GM12878 (cell line): ENCODE measurements around the gene LRRC55. TPM values are rescaled to one million over a fixed set of nuclear protein-coding genes. Genes with fewer than 3 reads are reported as not detected.

ENCODE experiments used
- ATAC-seq: fragments of 200-7000 bp; cut with Tn5 transposase; 3 replicates; pipeline ENCODE4 v1.9.1; 2020; ENCODE audit warnings: mild to moderate bottlenecking, moderate library complexity
- BruUV-seq: library from RNA; stranded (reverse); fragments of 400-500 nt; replicated peaks from 2 replicates; lab custom pipeline; 2021; lab: Mats Ljungman, UMichigan
- CTCF ChIA-PET: fragments of 300-600 bp; sonication (Branson Sonifier 250); formaldehyde crosslinking; extraction: SDS; loops from one replicate; lab custom pipeline; 2021; ENCODE audit warnings: inconsistent platforms; lab: Yijun Ruan, JAX
- POLR2A ChIA-PET: fragments of 350-600 bp; formaldehyde crosslinking; extraction: SDS; loops from one replicate; lab custom pipeline; 2021; ENCODE audit warnings: inconsistent platforms; lab: Charles Lee
- RAD21 ChIA-PET: fragments of 300-600 bp; sonication (Branson Sonifier 250); formaldehyde crosslinking; loops from one replicate; lab custom pipeline; 2023; ENCODE audit warnings: antibody characterized with exemption; ENCODE audit not compliant: unreplicated experiment; lab: Charles Lee
- SMC1A ChIA-PET: fragments of 300-600 bp; sonication (Branson Sonifier 250); formaldehyde crosslinking; loops from one replicate; lab custom pipeline; 2023; ENCODE audit not compliant: unreplicated experiment, uncharacterized antibody; lab: Charles Lee
- DNase-seq: peaks from one replicate; pipeline ENCODE4 v3.0.0-alpha.2; 2011; ENCODE audit warnings: low read depth, low spot score
- FAIRE-seq: peaks from 3 replicates; lab custom pipeline; 2011; peaks lifted over from hg19 to GRCh38; lab: Jason Lieb, UNC
- H2AFZ ChIP-seq: 2 replicates; pipeline ENCODE4 v1.6.0; 2011; ENCODE audit warnings: low read depth, low read length, control low read depth; ENCODE audit not compliant: control insufficient read depth
- H3K27ac ChIP-seq: 2 replicates; pipeline ENCODE4 v1.5.1; 2011; ENCODE audit warnings: control low read depth; ENCODE audit not compliant: control insufficient read depth, insufficient read depth
- H3K27me3 ChIP-seq, 2 experiments: replicated peaks in 1 of 2; 2 replicates each; pipeline versions ENCODE4 v1.6.0 to v1.6.1; 2011; ENCODE audit warnings: low read length in 1 of 2; ENCODE audit not compliant: control insufficient read depth in 2 of 2, insufficient read depth in 2 of 2
- H3K36me3 ChIP-seq, 2 experiments: 2 replicates each; pipeline ENCODE4 v1.5.1; 2011; ENCODE audit warnings: low read length in 1 of 2; ENCODE audit not compliant: control insufficient read depth in 2 of 2, insufficient read depth in 2 of 2
- H3K4me1 ChIP-seq: 2 replicates; pipeline ENCODE4 v1.6.1; 2011; ENCODE audit warnings: mild to moderate bottlenecking, low read length, moderate library complexity, mixed read lengths; ENCODE audit not compliant: control insufficient read depth, insufficient read depth
- H3K4me2 ChIP-seq: 2 replicates; pipeline ENCODE4 v1.6.0; 2011; ENCODE audit warnings: control low read depth; ENCODE audit not compliant: control insufficient read depth, insufficient read depth
- H3K4me3 ChIP-seq: fragments of 200-600 bp; sonication (generic); 2 replicates; pipeline ENCODE4 v1.5.1; 2016
- H3K79me2 ChIP-seq: 2 replicates; pipeline ENCODE4 v1.6.0; 2011; ENCODE audit warnings: low read length; ENCODE audit not compliant: control insufficient read depth, insufficient read depth
- H3K9ac ChIP-seq: 2 replicates; pipeline ENCODE4 v1.8.0; 2011; ENCODE audit warnings: low read length, control low read depth, mixed read lengths; ENCODE audit not compliant: control insufficient read depth, insufficient read depth
- H3K9me3 ChIP-seq: replicated peaks from 3 replicates; pipeline ENCODE4 v1.5.1; 2011; ENCODE audit warnings: mild to moderate bottlenecking, low read length; ENCODE audit not compliant: control insufficient read depth, insufficient read depth
- H4K20me1 ChIP-seq: 2 replicates; pipeline ENCODE4 v1.6.0; 2011; ENCODE audit not compliant: control insufficient read depth, insufficient read depth
- CBX3 ChIP-seq: fragments of 200-600 bp; sonication (generic); IDR thresholded peaks from 2 replicates; pipeline ENCODE4 v1.6.1; 2016; ENCODE audit warnings: low read depth, borderline replicate concordance
- MEF2A ChIP-seq: IDR thresholded peaks from 2 replicates; pipeline ENCODE4 v1.6.1; 2011; ENCODE audit warnings: low read depth, mild to moderate bottlenecking, low read length, moderate library complexity; ENCODE audit not compliant: insufficient read depth
- NR2C2 ChIP-seq: IDR thresholded peaks from 2 replicates; pipeline ENCODE4 v1.6.1; 2011; ENCODE audit warnings: borderline replicate concordance, low read depth; ENCODE audit not compliant: control insufficient read depth, insufficient read length
- PML ChIP-seq: IDR thresholded peaks from 2 replicates; pipeline ENCODE4 v1.6.1; 2012; ENCODE audit warnings: low read length, inconsistent platforms
- RB1 ChIP-seq: fragments of 450-650 bp; formaldehyde crosslinking; IDR thresholded peaks from 2 replicates; pipeline ENCODE4 v1.6.1; 2017; ENCODE audit warnings: mild to moderate bottlenecking, borderline replicate concordance
- SMARCA5 ChIP-seq: fragments of 450-650 bp; IDR thresholded peaks from 2 replicates; pipeline ENCODE4 v1.6.1; 2017; ENCODE audit warnings: mild to moderate bottlenecking
- SPI1 ChIP-seq: IDR thresholded peaks from 2 replicates; pipeline ENCODE4 v1.6.1; 2011; ENCODE audit warnings: low read depth, mild to moderate bottlenecking, low read length, moderate library complexity, borderline replicate concordance; ENCODE audit not compliant: insufficient read depth
- WGBS: methylation state at CpG from one replicate; pipeline ENCODE4 v1.1.6; 2016; ENCODE audit warnings: low lambda C conversion rate; ENCODE audit not compliant: insufficient replicate concordance, insufficient coverage; ENCODE audit errors: missing lambda C conversion rate; 5-methylcytosine and 5-hydroxymethylcytosine counted together
- in situ Hi-C: fragments of 300-500 bp; cut with MboI; formaldehyde crosslinking; loops from 9 replicates; pipeline ENCODE4 v1.14.3; 2018; ENCODE audit warnings: mixed read lengths
- intact Hi-C: fragments of 100-400 bp; cut with micrococcal nuclease; formaldehyde crosslinking; loops from one replicate; pipeline ENCODE4 v1.14.2; 2022; ENCODE audit not compliant: unreplicated experiment
- polyA plus RNA-seq, 11 experiments: library from polyadenylated mRNA; depleted of rRNA in 4 of 11; unstranded in 6 of 11; stranded (reverse) in 5 of 11; fragments of >200 nt; fragmentation: Nextera tagmentation in 4 of 11; fragmentation: Illumina TruSeq in 1 of 11; extraction: Ambion mirVana in 4 of 11; extraction: Trizol in 1 of 11; gene quantifications; 1 replicate in 1 of 11; 2 replicates in 10 of 11; pipeline versions ENCODE4 v1.2.1 to v1.2.3, GENCODE V29; 2011 to 2016; ENCODE audit warnings: inconsistent platforms in 2 of 11, missing spikeins in 2 of 11, low read depth in 1 of 11
- total RNA-seq, 4 experiments: library from RNA; depleted of rRNA in 3 of 4; stranded (reverse); fragments of >200 nt in 3 of 4; fragmentation: Illumina TruSeq in 1 of 4; extraction: Trizol in 1 of 4; gene quantifications; 2 replicates each; pipeline versions ENCODE4 v1.2.1 to v1.2.3, GENCODE V29; 2013 to 2021
- TF ChIP-seq, protein P1 (sequence below): fragments of 450-650 bp; IDR thresholded peaks from 2 replicates; pipeline ENCODE4 v1.6.1; 2018; ENCODE audit warnings: mild to moderate bottlenecking, low read depth, moderate library complexity; ENCODE audit not compliant: partially characterized antibody
- TF ChIP-seq, protein P2 (sequence below): IDR thresholded peaks from 2 replicates; pipeline ENCODE4 v1.6.1; 2012; ENCODE audit warnings: improper control_type of control experiment, low read depth, low read length; ENCODE audit not compliant: insufficient replicate concordance
- TF ChIP-seq, protein P3 (sequence below): IDR thresholded peaks from 2 replicates; pipeline ENCODE4 v1.6.1; 2012; ENCODE audit warnings: low read depth, low read length, improper control_type of control experiment

Gene LRRC55
- total and polyA plus RNA-seq, 10 of the 15 experiments (the other 5 are each of a cell fraction or from before 2014, with no cell fraction given), result 0.01 to 0.04 TPM; not detected in 8

DNA sequence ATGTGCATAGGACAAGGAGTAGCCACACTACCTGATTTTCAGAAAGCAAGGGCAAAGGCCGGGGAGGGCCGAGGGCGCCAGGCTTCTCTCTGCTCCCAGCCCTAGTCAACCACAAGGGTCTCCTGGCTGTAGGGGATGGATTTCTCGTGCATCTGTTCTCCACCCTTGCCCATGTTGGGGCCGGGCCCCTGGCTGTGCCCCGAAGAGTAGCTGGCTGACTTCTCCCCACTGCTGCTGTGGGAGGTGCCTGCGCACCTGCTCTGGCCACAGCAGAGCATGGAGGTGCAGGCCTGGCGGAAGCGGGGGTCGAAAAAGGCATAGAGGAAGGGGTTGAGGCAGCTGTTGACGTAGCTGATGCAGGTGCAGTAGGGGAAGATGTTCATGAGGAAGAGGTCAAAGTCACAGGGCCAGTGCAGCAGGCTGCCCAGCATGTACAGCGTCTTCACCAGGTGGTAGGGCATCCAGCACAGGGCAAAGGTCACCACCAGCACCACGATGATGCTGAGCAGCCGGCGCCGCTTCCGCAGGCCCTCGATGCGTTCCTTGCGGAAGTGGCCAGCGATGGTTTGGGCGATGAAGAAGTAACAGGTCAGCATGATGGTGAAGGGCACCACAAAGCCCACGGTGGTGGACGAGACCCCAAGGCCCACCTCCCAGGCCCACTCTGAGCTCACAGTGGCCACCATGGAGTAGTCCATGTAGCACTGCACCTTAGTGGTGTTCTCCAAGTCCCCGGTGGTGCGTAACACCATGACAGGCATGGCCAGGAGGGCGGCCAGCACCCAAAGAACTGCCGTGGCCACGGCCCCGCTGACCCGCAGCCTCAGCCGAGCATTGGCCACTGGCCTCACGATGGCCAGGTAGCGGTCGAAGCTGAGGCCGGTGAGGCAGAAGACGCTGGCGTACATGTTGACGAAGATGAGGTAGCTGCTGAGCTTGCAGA, 54.3 kb downstream of the LRRC55 start (continued):
- TF ChIP-seq, protein P1, sequence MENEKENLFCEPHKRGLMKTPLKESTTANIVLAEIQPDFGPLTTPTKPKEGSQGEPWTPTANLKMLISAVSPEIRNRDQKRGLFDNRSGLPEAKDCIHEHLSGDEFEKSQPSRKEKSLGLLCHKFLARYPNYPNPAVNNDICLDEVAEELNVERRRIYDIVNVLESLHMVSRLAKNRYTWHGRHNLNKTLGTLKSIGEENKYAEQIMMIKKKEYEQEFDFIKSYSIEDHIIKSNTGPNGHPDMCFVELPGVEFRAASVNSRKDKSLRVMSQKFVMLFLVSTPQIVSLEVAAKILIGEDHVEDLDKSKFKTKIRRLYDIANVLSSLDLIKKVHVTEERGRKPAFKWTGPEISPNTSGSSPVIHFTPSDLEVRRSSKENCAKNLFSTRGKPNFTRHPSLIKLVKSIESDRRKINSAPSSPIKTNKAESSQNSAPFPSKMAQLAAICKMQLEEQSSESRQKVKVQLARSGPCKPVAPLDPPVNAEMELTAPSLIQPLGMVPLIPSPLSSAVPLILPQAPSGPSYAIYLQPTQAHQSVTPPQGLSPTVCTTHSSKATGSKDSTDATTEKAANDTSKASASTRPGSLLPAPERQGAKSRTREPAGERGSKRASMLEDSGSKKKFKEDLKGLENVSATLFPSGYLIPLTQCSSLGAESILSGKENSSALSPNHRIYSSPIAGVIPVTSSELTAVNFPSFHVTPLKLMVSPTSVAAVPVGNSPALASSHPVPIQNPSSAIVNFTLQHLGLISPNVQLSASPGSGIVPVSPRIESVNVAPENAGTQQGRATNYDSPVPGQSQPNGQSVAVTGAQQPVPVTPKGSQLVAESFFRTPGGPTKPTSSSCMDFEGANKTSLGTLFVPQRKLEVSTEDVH, result no peak
- TF ChIP-seq RB1, result no peak

DNA sequence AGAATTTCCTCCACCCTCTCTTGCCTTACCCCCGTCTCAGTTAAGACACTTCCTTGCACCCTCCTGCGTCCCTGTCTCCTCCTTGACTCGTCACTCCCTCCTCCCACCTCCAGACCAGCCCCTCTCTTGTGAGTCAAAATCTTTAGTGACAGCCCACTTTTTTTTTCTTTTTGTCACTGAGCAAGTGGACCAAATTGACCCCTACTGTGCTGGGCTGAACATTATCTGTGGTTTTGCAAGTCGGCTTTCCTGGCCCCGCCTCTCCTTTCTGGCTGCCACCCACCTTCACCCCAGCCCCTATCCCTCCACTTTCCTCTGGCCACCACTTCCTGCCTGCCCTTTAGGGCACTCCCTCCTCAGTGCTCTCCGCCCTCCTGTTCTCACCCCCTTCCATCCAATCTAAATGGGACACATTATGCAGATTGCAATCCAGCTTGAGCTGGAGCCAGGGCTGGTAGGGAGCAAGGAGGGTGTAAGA, 55.5 kb downstream of the LRRC55 start, which contains the start of gene APLNR:
Gene APLNR (minus strand): TSS at position 47 of the 478 bp plus-strand sequence. CDS start 246 bp downstream, outside the sequence.
- SMC1A ChIA-PET, result no interaction called here
- TF ChIP-seq CBX3 (no peak), SMARCA5 (no peak), NR2C2 (no peak), PML (no peak), MEF2A (no peak), SPI1 (no peak)
- TF ChIP-seq, protein P2, sequence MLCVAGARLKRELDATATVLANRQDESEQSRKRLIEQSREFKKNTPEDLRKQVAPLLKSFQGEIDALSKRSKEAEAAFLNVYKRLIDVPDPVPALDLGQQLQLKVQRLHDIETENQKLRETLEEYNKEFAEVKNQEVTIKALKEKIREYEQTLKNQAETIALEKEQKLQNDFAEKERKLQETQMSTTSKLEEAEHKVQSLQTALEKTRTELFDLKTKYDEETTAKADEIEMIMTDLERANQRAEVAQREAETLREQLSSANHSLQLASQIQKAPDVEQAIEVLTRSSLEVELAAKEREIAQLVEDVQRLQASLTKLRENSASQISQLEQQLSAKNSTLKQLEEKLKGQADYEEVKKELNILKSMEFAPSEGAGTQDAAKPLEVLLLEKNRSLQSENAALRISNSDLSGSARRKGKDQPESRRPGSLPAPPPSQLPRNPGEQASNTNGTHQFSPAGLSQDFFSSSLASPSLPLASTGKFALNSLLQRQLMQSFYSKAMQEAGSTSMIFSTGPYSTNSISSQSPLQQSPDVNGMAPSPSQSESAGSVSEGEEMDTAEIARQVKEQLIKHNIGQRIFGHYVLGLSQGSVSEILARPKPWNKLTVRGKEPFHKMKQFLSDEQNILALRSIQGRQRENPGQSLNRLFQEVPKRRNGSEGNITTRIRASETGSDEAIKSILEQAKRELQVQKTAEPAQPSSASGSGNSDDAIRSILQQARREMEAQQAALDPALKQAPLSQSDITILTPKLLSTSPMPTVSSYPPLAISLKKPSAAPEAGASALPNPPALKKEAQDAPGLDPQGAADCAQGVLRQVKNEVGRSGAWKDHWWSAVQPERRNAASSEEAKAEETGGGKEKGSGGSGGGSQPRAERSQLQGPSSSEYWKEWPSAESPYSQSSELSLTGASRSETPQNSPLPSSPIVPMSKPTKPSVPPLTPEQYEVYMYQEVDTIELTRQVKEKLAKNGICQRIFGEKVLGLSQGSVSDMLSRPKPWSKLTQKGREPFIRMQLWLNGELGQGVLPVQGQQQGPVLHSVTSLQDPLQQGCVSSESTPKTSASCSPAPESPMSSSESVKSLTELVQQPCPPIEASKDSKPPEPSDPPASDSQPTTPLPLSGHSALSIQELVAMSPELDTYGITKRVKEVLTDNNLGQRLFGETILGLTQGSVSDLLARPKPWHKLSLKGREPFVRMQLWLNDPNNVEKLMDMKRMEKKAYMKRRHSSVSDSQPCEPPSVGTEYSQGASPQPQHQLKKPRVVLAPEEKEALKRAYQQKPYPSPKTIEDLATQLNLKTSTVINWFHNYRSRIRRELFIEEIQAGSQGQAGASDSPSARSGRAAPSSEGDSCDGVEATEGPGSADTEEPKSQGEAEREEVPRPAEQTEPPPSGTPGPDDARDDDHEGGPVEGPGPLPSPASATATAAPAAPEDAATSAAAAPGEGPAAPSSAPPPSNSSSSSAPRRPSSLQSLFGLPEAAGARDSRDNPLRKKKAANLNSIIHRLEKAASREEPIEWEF, result no peak
- TF ChIP-seq, protein P3, sequence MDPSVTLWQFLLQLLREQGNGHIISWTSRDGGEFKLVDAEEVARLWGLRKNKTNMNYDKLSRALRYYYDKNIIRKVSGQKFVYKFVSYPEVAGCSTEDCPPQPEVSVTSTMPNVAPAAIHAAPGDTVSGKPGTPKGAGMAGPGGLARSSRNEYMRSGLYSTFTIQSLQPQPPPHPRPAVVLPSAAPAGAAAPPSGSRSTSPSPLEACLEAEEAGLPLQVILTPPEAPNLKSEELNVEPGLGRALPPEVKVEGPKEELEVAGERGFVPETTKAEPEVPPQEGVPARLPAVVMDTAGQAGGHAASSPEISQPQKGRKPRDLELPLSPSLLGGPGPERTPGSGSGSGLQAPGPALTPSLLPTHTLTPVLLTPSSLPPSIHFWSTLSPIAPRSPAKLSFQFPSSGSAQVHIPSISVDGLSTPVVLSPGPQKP, result no peak

More for the DNA sequence above, 55.5 kb downstream of the LRRC55 start, which contains the start of gene APLNR:
- intact Hi-C loops (no loop called here), in situ Hi-C loops (no loop called here)
- ChIA-PET RAD21 (no interaction called here), CTCF (interaction anchor here (1.4 kb wide), 1 partner anchor 11 kb away, joined by 4 read pairs; no protein-coding TSS in a partner anchor), POLR2A (no interaction called here)
- WGBS, result 3% methylated on average over 6 of the region's 6 CpGs
- DNase-seq, result no peak
- no peaks in the 10 kb centered on the region for H4K20me1 ChIP-seq
- BruUV-seq, result no TSS peak
- H3K27me3 ChIP-seq, result peaks cover 0 to 2% of the 10 kb centered on the region in 2 experiments; a peak in 3 of 4 replicates
- no peak within 1 kb of the TSS for H2AFZ ChIP-seq
- no peaks in the 10 kb centered on the region for H3K9me3 ChIP-seq
- H3K4me3 ChIP-seq, result no peak within 1 kb of the TSS
- H3K9ac ChIP-seq, result no peak within 1 kb of the TSS
- no peak within 1 kb of the TSS for H3K4me2 ChIP-seq
- H3K79me2 ChIP-seq, result no peaks in the 10 kb centered on the region
- H3K36me3 ChIP-seq, result no peaks in the 10 kb centered on the region
- FAIRE-seq, result no peak
- no peak within 1 kb of the TSS for H3K27ac ChIP-seq
- no peak for ATAC-seq
- no peaks in the 10 kb centered on the region for H3K4me1 ChIP-seq
